ENCODE results near the gene RAB8B.

RAB8B gene

GRCh38 chr15:63238796-63239195, 49.4 kb downstream of the RAB8B start:
- peak; percentile 74 for DNase-seq

- DNase-seq, result no peak
Observed at GRCh38 chr15:63240109-63240508, 50.7 kb downstream of the RAB8B start.

DNA sequence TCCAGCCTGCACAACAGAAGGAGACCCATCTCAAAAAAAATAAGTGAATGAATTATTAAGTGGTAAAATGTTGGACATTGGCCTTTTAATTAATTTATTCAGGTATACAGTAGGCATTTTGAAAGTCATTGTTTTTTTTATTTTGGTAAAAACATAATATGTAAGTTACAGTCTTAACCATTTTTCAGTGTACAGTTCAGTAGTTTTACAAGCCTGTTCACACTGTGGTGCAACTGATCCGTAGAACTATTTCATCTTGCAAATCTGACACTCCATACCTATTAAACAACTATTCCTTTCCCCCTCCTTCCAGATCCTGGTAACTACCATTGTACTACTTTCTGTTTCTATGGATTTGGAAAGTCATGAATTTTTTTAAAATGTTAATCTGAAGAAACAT, 51.9 kb downstream of the RAB8B start:
- DNase-seq, result no peak

DNA sequence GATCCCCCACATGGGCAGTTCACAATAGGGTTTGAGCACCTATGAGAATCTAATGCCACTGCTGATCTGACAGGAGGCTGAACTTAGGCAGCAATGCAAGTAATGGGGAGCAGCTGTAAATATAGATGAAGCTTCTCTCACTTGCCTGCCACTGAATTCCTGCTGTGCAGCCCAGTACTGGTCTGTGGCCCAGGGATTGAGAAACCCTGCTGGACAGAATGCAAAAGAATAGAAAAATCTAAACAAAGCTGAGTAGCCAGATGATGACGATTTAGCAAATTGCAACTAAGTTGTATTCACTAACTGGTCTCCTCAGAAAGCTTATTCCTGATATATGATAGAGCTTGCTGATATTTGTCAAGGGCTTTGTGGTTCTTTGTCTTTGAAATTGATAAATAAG, 53.7 kb downstream of the RAB8B start:
- DNase-seq, result no peak

- DNase-seq, result peak; percentile 43
Observed at GRCh38 chr15:63243776-63244175, 54.4 kb downstream of the RAB8B start.

DNA sequence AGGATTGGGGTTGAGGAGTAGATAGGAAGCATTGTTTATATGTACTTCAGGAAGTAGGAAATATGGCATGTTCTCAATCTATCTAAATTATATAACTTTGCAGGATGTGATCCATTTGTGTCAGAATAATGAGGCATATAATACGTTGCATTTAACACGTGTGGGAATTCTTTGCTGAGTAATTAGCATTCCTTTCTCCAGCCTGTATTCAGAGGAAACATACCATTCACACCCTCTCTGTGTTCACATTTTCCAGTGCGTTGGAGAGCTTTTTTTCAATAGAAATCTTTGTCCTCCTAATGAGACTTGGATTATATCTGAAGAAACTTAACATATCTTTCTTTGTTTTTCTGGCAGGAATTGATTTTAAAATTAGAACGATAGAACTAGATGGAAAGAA, 55.0 kb downstream of the RAB8B start:
- DNase-seq, result no peak

- DNase-seq, result no peak
Observed at GRCh38 chr15:63244976-63245645, 55.7 kb downstream of the RAB8B start.

DNA sequence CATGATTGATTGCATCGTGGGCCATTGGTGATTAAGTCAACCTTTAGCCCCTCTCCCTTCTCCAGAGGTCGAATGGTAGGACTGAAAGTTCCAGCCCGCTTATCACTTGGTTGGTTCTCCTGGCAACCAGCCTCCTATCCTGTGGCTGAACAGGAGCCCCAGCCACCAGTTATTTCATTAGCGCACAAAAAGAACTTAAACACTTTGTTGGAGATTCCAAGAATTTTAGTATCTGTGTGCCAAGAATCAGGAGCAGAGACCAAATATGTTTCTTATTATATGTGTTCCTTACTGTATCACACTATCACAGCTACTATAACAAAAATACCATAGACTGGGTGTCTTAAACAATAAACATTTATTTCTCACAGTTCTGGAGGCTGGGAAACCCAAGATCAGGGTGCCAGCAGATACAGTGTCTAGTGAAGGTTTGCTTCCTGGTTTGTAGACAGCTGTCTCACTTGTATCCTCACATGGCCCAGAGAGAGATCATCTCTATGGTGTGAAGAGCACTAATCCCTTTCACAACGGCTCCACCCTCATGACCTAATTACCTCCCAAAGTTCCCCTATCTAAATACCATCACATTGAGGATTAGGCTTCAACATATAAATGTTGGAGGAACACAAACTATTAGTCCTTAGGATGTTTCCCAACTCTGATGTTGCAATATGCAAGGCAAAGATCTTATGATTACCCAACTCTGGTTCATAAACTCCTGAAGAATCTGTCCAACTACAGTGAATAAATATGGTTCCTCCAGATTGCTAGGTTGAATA, 57.5 kb downstream of the RAB8B start:
- DNase-seq, result peak; percentile 16

- no peak for DNase-seq
Observed at GRCh38 chr15:63250312-63250965, 61.0 kb downstream of the RAB8B start.

- DNase-seq, result no peak
Observed at GRCh38 chr15:63251701-63252100, 62.3 kb downstream of the RAB8B start.

DNA sequence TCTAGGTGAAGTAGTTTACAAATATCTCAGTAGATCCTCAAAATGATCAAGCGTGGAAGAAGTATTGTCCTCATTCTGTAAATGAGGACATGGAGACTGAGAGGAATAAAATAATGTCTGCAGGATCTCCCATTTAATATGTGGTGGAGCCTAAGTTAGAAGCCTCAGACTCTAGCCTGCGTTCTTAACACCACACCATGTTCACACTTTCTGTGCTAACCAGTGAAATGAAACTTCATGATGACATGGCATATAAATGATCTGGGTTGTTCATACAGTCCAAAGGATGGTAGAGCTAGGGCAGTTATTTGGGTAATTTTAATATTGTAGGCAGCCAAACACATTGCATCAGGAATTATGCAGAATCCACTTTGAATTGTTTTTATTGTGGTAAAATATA, 62.9 kb downstream of the RAB8B start:
- no peak for DNase-seq

GRCh38 chr15:63254991-63255390, 65.6 kb downstream of the RAB8B start:
- DNase-seq, result no peak

DNA sequence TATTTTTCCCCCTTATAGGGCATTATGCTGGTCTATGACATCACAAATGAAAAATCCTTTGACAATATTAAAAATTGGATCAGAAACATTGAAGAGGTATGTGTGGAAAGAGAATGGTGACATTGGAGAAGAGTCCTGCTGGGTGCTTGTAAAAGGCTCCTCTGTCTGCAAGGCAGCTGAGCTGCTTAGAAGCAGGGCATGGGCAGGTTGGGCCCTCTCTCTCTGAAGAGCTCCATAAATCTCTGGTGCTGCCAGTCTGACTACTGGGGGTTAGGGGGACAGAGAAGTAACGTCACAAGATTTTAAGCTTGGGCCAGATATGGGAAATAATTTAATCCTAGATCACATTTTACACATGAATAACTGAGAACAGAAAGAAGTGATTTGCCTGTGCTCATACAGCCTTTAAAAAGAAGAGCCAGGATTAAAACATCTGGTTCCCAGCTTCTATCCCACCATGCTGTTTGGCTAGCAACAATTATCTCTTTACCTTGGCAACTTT, 66.1 kb downstream of the RAB8B start:
- DNase-seq, result no peak

- DNase-seq, result no peak
Observed at GRCh38 chr15:63256433-63257274, 67.2 kb downstream of the RAB8B start.

- peak; percentile 38 for DNase-seq
Observed at GRCh38 chr15:63258658-63259057, 69.3 kb downstream of the RAB8B start.

DNA sequence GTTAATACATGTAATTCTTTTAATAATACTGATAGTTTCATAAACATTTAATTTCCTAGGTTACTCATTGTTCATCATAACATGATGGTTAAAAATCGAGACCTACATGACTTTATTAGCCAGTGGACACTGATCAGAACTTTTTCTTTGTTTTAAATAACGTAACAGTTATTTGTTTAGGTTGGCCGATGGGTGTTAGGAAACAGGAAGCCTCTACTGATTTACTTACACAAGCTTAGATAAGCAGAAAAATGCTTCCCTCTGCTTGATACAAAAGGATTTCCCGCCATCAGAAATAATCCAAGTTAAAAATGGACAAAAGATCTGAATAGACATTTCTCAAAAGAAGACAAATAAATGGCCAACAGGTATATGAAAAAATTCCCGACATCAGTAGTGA, 71.4 kb downstream of the RAB8B start:
- DNase-seq, result no peak

- DNase-seq, result no peak
Observed at GRCh38 chr15:63261311-63261710, 71.9 kb downstream of the RAB8B start.

- no peak for DNase-seq
Observed at GRCh38 chr15:63263519-63263918, 74.1 kb downstream of the RAB8B start.

DNA sequence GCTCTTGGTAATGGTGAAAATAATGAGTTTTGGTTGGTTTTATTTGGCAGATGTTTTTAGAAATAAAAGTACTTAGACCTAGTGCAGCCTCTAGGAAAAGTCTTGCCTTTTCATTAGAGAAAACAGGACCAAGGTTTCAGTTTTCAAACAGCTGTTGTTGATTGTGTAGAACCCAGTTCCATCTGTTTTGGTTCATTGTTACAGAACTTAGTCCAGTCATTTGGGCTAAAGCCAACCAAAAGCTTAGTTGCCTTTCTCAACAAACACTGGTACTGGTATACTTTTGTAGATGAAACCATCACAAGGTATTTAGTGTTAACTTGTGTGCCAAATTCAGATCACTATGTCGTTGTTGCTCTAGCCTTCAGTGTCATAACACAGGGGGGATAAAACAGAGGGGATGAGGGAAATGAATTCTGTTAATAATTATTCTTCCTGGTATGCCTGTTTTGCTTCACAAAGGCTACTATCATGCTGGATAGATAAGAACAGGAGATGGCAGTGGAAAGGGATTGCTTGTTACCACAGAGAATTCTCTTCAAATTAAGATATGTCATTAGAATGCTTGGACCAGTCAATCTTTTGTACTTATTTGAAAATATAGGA, 75.4 kb downstream of the RAB8B start:
- DNase-seq, result no peak

DNA sequence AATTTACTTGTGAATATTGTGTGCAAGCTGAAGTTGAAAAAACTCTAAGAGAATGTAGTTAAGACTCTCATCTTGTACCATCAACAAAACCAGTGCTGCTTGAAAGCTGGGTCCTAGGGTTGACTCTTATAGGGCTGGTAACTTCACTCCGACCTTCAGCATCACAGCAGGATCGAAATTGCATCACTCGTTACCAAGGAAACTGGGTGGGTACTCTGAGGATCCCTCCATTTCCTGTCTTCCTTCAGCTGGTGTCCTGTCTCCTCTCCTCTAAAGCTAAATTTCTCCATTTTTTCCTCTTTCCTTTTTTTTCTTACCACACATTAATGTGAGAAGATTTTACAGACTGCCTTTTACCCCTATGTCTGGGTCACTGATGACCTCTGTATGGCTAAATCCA, 85.0 kb downstream of the RAB8B start:
- DNase-seq, result no peak

DNA sequence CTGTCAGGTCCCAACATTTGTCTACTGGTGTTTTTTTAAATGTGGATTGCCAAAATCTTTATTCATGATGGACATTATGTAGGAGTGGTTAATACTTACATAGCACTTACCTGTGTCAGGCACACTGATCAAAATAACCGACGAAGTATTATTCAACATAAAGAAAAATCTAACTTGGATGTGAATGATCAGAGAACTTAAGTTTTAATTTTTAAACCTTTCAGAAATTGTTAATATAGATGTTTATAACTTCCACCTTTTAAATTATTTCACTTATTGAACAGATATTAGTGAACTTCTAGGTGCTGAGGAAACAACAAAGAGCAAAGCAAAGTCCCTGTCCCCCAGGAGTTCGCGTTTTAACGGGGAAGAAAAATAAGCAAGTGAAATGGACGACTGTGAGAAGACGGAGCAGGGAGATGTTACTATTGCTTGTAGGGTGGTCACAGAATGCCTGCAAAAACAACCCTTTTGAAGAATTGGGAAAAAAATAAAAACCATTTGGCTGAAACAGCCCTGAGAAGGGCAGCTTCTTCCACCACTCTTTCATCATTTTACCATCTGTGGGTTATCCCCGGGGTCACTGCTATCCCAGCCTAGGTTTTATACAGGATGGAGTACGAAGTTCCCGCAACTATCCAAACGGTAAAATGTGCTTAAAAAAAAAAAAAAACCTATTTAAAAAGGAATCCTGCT, 87.1 kb downstream of the RAB8B start:
- DNase-seq, result peak; percentile 35
